PC-3 (cell line): Measurements from ENCODE around the gene SMIM28.

Source experiments
- CTCF ChIP-seq: fragments of 300-600 bp; sonication (generic); conservative IDR thresholded peaks from 2 replicates; pipeline ENCODE4 v1.5.1; 2017; ENCODE audit warnings: antibody characterized with exemption, low read depth, mild to moderate bottlenecking, low read length
- EZH2 ChIP-seq: fragments of 300-600 bp; sonication (generic); IDR thresholded peaks from one replicate; pipeline ENCODE4 v1.6.1; 2017; ENCODE audit warnings: antibody characterized with exemption, mild to moderate bottlenecking, low read length; ENCODE audit not compliant: unreplicated experiment
- EZH2phosphoT487 ChIP-seq: fragments of 300-600 bp; sonication (generic); IDR thresholded peaks from 2 replicates; pipeline ENCODE4 v1.6.1; 2018; ENCODE audit warnings: mild to moderate bottlenecking, antibody characterized with exemption, low read length, borderline replicate concordance

- TF ChIP-seq CTCF (no peak), EZH2 (no peak), EZH2phosphoT487 (no peak)
Observed at GRCh38 chr6:138334963-138335362, 42.7 kb upstream of the SMIM28 start.
